Sigmoid colon (tissue), 4 donors: ENCODE measurements around the gene TMEM140.

Source experiments
- POLR2AphosphoS5 ChIP-seq, 4 donors: sonication (generic); formaldehyde crosslinking; IDR thresholded peaks; one replicate each; pipeline ENCODE4 v1.6.1; 2017; ENCODE audit warnings: antibody characterized with exemption in 4 of 4
- TF ChIP-seq, protein P1 (sequence below), 4 experiments: fragments of 450-650 bp in 3 of 4; fragments of 200-600 bp in 1 of 4; IDR thresholded peaks; one replicate each; pipeline ENCODE4 v1.5.1; 2016 to 2019; ENCODE audit warnings: antibody characterized with exemption in 4 of 4, mild to moderate bottlenecking in 3 of 4, moderate library complexity in 2 of 4

DNA sequence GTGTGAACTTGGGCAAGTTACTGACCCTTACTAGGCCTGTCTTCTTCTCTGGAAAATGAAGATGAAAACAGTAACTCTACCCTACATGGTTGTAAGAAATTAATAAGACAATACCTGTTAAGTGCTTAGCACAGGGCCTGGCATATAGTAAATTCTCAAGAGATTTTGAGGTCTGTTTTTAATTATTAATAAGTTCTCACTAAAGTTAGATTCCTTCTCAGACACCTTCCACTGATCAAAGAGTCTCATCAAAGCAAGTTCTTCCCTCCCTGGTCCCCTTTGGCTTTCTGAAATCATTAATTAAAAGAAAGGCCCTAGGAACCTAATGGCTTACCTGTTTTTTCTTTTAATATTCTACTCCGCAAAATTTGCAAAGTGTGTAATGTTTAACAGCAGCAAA, 4.6 kb downstream of the TMEM140 start:
- TF ChIP-seq, protein P1, sequence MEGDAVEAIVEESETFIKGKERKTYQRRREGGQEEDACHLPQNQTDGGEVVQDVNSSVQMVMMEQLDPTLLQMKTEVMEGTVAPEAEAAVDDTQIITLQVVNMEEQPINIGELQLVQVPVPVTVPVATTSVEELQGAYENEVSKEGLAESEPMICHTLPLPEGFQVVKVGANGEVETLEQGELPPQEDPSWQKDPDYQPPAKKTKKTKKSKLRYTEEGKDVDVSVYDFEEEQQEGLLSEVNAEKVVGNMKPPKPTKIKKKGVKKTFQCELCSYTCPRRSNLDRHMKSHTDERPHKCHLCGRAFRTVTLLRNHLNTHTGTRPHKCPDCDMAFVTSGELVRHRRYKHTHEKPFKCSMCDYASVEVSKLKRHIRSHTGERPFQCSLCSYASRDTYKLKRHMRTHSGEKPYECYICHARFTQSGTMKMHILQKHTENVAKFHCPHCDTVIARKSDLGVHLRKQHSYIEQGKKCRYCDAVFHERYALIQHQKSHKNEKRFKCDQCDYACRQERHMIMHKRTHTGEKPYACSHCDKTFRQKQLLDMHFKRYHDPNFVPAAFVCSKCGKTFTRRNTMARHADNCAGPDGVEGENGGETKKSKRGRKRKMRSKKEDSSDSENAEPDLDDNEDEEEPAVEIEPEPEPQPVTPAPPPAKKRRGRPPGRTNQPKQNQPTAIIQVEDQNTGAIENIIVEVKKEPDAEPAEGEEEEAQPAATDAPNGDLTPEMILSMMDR (IDR thresholded peaks at IDR 0.05) = no peak
- no peak for TF ChIP-seq POLR2AphosphoS5 (IDR thresholded peaks at IDR 0.05)
